HG03045 (cell line): ENCODE results near the gene KRTAP5-5.
"Not testable (repeated sequence)": the region's sequence is repeated elsewhere in the genome, so short reads cannot be mapped to it uniquely, and the experiment has no call there.

ENCODE experiments used
- ATAC-seq: cut with Tn5 transposase; IDR thresholded peaks from one replicate; pipeline ENCODE4 v1.9.1; 2021; ENCODE audit warnings: mild to moderate bottlenecking, moderate library complexity; ENCODE audit not compliant: unreplicated experiment

The KRTAP5-5 gene

DNA sequence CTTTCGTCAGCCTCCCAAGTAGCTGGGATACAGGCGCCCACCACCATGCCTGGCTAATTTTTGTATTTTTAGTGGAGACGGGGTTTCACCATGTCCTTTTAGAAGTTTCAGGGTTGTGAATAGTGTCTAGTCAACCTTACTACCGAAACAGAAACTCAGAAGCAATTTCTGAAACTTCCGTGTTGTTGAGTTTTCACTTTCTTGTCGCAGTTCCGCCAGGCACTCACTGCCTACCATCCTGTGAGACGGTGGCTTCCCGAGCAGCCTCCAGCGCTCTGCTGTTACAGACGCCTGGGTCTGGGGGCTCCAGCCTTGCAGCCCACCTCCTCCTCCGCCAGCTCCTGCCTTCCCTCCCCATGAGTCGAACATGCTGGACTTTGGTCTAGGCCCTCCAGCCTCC is 23.7 kb upstream of the KRTAP5-5 start:
- not testable (repeated sequence) for ATAC-seq

DNA sequence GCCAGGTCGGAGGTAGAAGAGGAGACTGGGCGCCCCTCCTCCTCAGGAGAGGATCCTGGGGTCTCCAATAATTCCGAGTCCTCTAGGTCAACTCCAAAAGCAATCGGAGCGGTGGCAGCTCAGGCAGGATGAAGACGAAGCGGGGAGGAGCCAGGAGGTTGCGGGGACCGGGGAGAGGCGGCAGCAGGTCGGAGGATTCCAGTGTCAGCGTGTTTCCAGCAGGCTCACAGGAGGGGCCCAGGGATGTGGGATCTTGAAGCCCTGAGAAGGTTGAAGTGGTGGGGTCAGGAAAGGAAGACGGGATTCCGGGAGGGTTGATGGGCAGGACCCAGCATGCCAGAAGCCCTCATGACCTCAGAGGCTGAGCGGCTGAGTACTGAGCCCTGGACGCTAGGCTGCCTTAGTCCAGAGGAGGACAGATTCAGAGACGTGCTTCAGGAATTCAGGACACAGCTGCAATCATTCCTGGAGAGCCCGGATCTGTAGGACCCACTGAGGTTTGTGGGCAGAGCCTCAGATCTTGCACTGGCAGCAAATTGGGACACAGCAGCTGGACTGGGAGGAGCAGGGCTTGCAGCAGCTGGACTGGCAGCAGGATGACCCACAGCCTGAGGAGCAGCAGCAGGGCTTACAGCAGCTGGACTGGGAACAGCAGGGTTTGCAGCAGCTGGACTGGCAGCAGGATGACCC is 22.3 kb upstream of the KRTAP5-5 start:
- not testable (repeated sequence) for ATAC-seq

DNA sequence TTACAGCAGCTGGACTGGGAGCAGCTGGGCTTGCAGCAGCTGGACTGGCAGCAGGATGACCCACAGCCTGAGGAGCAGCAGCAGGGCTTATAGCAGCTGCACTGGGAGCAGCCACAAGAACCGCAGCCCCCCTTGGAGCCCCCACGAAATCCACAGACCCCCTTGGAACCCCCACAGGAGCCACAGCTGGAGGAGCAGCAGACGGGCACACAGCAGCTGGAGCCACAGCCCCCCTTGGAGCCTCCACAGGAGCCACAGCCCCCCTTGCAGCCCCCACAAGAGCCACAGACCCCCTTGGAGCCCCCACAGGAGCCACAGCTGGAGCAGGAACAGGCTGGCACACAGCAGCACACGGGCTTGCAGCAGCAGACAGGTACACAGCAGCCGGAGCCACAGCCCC is 21.7 kb upstream of the KRTAP5-5 start:
- ATAC-seq: not testable (repeated sequence)

DNA sequence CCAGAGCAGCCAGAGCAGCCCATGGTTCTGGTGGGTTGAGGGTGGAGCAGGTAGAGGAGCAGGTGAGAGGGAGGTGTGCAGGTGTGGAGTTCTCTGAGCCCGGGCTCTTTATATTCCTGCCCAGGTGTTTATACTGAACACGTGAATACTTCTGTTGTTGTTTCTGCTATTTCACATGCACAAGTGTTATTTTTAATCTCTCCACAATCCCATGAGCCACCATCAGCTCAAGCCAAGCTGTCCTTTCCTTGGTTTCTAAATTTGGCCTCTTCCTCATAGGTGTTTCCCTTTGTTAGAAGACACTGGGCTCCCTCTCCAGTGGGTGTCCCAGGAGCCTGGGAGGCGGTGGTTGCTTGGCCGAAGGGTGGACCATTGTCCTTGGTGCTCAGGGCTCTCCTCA is 21.2 kb upstream of the KRTAP5-5 start, which contains the start of gene KRTAP5-3:
Gene KRTAP5-3, minus strand, starts transcription at position 101 of the 400 bp plus-strand sequence. Its CDS starts 78 bp downstream, at position 23.
- ATAC-seq: no peak

DNA sequence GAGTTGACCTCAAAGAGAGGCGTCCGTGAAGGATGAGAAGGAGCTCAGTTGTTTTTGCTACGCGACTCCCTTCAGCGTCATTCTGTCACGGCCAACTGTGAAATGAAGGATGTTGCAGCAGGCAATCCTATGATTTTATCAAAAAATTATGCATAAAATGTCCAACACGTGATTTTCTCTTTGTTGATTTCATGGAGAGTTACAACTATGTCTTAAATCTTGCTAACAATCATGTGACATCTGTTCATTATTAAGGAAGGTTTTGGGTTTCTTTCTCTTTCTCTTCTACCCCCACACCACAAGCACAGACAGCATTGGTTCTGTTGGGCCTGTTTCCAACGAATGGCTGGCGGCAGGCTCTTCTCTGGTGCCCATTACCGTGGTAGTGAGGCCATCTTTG is 11.3 kb upstream of the KRTAP5-5 start:
- no peak for ATAC-seq

DNA sequence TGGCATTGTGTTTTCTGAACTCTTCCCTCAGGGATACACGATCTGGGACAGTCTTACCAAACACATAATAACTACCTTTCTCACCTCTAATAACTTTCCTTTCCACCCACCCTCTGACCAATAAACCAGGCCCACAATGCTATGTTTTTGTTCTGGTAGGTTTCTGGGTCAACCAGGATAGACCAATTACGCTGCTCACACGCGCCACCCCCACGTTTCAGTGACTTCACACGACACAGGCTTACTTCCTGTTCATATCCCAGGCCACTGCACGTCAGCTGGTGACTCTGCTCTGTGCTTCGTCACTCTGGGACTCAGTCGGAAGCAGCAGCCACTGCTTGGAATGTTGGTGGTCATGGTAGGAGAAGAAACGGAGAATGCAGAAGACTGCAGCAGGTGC is 10.1 kb upstream of the KRTAP5-5 start:
- no peak for ATAC-seq

DNA sequence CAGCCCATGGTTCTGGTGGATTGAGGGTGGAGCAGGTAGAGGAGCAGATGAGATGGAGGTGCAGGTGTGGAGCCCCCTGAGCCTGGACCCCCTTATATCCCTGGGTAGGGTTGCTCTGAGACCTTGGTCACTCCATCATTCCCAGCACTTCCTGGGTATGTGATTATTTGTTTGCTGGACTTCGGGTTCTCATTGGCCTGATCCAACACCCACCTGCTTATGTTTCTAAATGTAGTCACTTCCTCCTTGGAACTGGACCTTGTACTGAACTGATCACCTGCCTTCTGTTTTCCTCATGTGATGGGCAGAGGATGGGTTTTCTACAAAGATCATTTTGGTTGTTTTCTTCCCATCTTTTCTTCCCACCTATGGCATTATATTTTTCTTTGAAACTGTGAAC is 7.5 kb upstream of the KRTAP5-5 start, which contains the start of gene KRTAP5-4:
Gene KRTAP5-4, minus strand, starts transcription at position 53 of the 400 bp plus-strand sequence. Its CDS starts 45 bp downstream, at position 8.
- no peak for ATAC-seq

DNA sequence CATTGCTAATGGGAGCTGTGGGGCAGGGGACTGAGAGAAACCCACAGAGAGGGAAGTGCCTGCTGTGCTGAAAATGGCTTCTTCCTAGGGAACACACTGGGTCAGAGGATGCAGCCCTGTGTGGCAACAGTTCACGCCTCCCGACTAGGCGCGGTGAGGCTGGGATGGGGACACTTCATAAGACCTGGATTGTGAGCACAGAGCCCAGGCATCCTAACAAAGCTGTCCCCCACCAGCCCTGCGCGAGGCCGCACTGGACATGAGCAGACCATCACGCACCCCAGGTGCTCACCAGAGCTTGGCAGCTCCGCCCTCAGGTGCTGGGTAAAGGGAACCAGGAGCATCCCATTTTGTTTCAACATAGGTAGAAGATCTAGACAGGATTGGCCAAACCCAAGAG is 5.9 kb upstream of the KRTAP5-5 start:
- no peak for ATAC-seq

DNA sequence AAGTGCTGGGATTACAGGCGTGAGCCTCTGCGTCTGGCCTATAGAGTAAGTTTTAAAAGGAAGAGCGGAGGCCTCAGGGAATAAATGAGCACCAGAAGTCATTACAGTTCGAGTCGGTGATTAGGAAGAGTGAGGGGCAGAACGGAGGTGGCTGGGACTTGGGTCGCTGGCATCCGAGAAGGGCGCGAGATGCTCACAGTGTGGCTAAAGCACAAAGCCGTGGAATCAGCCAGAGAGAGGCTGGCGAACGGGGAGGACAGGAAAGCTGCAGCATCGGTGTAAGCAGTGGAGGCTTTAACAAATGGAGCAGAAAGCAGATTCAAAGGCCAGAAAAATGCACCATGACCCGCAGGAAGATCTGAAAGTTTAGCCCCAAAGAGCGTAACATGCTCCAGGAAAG is 5.0 kb upstream of the KRTAP5-5 start:
- no peak for ATAC-seq

DNA sequence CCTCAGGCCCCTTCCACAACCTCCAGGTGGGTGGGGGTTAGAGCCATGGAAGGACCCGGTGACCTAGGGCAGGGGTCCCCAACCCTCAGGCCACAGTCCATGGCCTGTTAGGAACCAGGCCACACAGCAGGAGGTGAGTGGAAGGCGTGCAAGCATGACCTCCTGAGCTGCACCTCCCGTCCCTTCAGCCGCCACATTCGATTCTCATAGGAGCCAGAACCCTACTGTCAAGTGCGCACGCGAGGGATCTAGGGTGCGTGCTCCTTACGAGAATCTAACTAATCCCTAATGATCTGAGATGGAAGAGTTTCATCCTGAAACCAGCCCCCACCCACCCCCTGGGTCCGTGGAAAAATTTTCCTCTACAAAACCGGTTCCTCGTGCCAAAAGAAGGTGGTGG is 4.0 kb upstream of the KRTAP5-5 start:
- ATAC-seq: no peak

DNA sequence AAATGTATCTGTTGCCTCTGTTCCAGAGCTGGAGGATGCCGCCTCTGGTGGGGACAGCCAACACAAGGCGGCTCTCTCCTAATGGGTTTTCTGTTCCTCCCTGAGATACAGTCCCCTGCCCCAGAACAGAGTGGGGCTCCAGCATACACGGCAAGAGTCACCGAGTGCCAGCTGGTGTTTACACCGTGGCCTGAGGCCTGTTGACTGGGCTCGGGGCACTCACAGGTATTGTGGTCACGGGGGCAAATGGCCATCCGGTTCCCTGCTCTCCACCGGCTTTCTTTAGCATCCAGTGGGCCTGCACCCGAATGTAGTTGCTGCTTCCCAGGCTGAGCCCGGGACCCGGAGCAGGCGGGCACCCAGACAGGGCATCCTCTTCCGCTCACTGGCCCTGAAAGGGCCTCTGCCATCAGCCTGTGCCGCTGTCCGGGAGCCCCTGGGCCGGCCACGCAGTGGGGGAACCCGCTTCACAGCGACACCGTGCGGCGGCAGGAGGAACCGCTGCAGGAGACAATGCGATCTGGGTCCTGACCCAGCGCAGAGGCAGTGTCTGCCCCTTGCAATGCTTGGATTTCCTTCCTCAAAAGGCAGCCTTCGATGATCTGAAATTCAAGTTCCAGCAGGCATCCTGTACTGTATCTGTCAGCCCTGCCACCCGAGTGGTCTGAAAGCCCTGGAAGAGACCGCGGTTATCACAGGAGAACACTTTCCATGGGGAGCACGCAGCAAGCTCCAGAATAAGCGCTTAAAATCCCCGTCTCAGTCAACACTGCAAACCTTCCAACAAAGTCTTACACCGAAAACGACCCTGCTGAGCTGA is 859 bp upstream of the KRTAP5-5 start:
- ATAC-seq: no peak

DNA sequence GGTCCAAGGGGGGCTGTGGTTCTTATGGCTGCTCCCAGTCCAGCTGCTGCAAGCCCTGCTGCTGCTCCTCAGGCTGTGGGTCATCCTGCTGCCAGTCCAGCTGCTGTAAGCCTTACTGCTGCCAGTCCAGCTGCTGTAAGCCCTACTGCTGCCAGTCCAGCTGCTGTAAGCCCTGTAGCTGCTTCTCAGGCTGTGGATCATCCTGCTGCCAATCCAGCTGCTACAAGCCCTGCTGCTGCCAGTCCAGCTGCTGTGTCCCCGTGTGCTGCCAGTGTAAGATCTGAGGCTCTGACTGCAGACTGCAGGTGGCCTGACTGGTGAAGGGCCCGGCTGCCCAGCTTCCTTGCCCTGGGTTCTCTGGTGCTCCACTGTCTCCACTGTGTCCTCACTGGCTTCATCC is 696 bp downstream of the KRTAP5-5 start:
- no peak for ATAC-seq

DNA sequence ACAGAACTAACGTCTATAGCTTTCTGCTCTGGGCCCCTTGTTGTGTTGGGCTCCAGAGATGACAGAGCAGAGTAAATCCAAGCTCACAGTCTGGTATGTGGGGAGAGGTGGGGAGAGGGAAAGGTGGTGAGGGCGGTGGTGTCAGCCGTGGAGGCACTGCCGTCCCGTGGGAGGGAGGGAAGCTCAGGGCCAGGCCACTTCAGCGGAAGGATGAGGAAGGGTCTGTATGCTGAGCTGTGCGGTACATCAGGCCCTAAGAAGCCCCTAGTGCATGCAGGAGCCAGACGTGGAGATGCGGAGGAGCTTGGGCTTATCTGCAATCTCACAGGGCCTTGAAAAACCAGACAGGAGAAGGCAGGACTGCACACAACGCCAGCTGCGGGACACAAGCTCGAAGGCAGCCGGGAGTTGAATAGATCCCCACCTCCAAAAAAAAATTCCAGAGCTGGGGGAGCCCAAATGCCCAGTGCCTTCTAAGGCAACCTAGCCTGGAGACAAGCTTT is 1.5 kb downstream of the KRTAP5-5 start:
- no peak for ATAC-seq

DNA sequence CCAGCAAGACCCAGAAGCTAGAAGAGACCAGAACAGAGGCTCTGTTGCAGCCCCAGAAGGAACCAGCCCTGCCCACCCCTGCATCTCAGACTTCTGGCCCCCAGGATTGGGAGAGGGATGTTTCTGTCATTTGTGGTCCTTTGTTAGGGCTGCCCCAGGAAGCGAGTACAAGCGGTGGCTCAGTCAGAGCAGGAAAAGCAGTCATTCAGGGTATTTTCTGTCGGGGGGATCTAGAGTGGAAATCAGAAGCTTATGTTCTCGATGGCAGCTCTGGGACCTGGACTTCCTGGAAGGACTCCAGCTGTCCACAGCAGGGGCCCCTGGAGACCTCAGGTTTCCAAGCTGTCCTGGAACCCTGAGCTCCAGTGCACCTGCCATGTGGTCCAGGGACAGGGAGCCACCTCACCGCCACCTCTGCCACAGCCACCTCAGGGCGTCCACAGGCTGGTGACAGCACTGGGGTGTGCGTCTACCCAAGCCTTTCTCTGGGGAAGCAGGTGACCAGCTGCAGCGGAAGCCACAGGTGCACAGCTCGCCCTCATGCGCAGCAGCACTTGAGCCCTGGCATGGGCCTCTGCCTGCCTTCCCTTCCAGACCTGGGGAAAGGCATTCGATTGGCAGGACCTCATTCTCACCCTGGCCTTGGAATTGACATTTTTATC is 2.6 kb downstream of the KRTAP5-5 start:
- ATAC-seq: no peak

DNA sequence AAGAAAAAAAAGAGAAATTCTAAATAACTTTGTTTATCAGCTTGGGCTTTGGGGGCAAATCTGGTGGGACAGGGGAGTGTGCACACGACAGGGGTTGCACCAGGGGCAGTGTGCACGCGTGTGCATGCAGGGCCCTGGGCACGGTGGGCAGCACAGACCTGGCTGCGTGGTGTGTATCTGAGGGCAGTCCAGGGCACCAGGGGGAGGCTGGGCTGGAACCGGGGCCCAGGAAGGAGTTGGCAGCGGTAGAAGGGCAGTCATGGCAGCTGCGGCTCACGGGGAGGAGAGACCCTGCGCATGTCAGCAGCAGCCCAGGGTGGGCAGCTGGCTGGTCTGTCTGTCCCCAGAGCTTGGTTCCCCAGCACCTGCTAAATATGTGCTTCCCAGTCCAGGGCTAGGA is 4.3 kb downstream of the KRTAP5-5 start:
- ATAC-seq: no peak

DNA sequence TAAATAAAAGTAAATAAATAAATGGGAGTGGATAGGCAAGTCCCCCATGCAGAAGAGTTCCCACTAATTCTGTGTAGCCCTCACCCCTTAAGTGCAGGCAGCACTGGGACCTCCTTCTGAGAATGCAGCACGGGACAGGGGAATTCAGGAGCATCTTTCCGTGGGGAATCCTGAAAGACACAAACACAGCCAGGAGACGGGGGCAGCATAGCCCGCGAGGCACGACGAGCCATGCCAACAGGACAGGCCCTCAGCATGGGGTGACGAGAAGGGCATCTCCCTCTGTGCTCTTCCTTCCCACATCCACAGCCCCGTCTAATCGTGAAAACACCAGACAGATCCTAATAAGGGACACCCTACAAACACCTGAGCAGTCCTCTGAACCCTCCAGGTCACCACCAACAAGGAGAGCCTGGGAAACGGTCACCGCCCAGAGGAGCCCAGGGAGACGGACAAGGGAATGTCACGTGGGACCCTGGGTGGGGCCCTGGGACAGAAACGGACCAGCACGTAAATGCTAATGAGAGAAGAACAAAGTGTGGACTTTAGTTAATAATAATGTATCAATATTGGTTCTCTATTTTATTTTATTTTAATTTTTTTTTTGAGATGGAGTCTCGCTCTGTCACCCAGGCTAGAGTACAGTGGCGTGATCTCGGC is 6.8 kb downstream of the KRTAP5-5 start:
- no peak for ATAC-seq

DNA sequence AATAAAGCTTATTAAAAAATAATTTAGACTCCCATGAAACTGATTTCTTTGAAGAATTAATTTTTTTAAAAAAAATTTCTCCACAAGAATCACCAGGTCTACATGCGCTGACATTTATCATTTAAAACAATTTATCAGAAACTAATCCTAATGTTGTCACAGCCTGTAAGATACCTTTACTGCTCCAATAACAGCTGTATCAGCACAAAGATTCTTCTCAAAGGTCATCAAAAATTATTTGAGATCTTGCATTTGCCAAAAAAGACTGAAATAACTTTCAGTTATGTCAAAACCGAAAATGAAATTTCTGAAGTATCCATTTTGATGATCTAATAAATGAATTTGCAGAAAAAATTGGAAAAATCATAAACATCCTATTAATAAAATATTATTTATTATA is 8.1 kb downstream of the KRTAP5-5 start:
- ATAC-seq: no peak

DNA sequence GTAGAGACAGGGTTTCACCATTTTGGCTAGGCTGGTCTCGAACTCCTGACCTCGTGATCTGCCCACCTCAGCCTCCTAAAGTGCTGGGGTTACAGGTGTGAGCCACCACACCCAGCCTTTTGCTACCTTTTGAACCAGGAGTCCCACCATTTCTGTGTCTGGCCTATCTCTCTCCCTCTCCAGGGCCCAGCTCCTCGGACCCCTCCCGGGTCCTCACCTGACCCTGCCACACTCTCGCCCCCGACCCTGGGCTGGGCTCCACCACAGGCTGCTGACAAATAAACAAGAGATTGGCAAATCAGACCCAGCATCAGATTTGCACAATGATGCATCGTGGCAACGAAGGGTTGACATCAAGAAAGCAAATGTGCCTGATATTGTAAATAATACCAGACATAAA is 8.8 kb downstream of the KRTAP5-5 start:
- ATAC-seq: no peak

DNA sequence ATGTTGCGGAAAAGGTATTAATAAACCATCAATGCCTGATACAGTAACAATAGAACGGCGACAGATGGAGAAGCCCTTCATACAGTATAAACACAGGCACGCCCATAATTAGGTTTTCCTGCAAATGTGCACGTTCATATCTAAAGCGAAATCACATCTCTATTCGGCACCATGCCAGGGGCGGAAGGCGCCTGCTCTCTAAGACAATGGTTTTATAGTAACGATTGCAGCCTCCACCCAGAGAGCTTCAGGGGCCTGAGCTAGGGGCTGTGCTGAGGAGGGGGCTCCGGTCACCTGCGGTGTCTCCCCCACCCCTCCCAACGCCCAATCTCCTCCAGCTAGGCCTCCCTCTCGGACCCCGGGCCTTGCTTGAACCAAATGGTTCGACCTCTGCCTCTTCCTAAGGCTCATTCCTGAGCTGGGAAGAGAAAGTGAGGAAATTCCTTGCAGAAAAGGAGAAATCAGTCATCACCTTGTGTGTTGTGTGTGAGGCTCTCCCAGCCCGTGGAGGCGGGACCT is 9.6 kb downstream of the KRTAP5-5 start:
- ATAC-seq: no peak

DNA sequence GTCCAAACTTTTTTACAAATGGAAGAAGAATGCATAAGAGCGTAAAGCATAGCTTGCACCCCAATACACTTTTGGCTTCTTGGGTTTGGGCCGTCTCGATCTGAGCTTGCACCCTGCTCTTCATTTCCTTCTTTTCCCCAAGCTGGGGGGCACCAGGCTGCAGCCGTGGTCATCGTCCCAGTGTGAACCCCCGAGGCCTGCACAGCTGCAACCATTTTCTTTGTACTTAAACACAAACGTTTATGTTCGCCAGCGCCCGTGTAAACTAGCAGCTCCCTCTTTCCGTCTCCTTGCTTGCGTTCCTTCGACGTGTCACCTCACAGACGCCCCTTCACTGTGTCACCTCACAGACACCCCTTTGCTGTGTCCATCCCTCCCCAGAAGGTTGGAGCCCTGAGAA is 10.1 kb downstream of the KRTAP5-5 start:
- no peak for ATAC-seq
